ENCODE measurements around the gene GALNT10. TPM values are rescaled to one million over a fixed set of nuclear protein-coding genes. Genes with fewer than 3 reads are reported as not detected.

Gene GALNT10
- polyA plus RNA-seq, 1 of the 3 experiments (the other 2 are of a cell fraction) = 56.3 TPM

DNA sequence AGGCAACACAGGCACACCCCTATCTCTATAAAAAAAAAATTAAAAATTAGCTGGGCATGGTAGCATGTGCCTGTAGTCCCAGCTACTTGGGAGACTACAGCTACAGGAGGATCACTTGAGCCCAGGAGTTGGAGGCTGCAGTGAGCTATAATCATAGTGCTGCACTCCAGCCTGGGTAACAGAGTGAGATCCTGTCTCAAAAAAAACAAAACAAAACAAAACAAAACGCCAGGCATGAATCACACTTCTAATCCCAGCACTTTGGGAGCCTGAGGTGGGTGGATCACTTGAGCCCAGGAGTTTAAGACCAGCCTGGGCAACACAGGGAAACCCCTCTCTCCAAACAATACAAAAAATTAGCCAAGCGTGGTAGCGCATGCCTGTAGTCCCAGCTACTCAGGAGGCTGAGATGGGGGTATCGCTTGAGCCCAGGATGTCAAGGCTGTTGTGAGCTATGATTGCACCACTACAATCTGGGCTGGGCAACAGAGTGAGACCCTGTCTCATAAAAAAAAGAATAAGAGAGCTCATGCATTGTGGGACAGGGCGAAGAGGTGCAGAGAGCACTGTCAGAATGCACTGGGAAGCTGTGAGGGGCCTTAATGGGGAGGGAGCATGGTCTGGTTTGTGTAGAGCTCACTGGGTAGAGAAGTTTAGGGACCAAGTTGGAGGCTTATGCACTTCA is 246.9 kb downstream of the GALNT10 start:
- WGBS (ENCODE audit: low lambda C conversion rate) = 94% methylated on average over 5 of the region's 5 CpGs
- no peaks in the 10 kb centered on the region for H4K20me1 ChIP-seq (ENCODE audit: insufficient read depth)
- no peaks in the 10 kb centered on the region for H3K9me3 ChIP-seq
- H3K36me3 ChIP-seq (replicated peaks in 1 of 2; ENCODE audit: control insufficient read depth in 1 of 2, insufficient read depth in 2 of 2, low read length in 1 of 2) = peaks cover 42 to 47% of the 10 kb centered on the region in 2 experiments
- no peak overlapping the region for H2AFZ ChIP-seq (ENCODE audit: low read depth)
- TF ChIP-seq YY1 (IDR thresholded peaks at IDR 0.05; ENCODE audit: low read depth) (no peak), CHD2 (IDR thresholded peaks at IDR 0.05; ENCODE audit: low read length, partially characterized antibody) (no peak), TEAD4 (IDR thresholded peaks at IDR 0.05; ENCODE audit: borderline replicate concordance, insufficient read depth) (no peak), EP300 (IDR thresholded peaks at IDR 0.05; ENCODE audit: borderline replicate concordance in 1 of 2, low read depth in 1 of 2, low read length in 1 of 2) (no peak)
- TF ChIP-seq, protein P1, sequence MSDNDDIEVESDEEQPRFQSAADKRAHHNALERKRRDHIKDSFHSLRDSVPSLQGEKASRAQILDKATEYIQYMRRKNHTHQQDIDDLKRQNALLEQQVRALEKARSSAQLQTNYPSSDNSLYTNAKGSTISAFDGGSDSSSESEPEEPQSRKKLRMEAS (IDR thresholded peaks at IDR 0.05; ENCODE audit: low read depth) = no peak
- TF ChIP-seq, protein P2, sequence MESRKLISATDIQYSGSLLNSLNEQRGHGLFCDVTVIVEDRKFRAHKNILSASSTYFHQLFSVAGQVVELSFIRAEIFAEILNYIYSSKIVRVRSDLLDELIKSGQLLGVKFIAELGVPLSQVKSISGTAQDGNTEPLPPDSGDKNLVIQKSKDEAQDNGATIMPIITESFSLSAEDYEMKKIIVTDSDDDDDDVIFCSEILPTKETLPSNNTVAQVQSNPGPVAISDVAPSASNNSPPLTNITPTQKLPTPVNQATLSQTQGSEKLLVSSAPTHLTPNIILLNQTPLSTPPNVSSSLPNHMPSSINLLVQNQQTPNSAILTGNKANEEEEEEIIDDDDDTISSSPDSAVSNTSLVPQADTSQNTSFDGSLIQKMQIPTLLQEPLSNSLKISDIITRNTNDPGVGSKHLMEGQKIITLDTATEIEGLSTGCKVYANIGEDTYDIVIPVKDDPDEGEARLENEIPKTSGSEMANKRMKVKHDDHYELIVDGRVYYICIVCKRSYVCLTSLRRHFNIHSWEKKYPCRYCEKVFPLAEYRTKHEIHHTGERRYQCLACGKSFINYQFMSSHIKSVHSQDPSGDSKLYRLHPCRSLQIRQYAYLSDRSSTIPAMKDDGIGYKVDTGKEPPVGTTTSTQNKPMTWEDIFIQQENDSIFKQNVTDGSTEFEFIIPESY (IDR thresholded peaks at IDR 0.05; ENCODE audit: borderline replicate concordance, low read depth) = no peak
- no peak overlapping the region for H3K4me3 ChIP-seq (ENCODE audit: low read depth in 2 of 2, low read length in 1 of 2)
- ChIA-PET POLR2A (no interaction called here), CTCF (no interaction called here)
- H3F3A ChIP-seq (replicated peaks; ENCODE audit: insufficient read depth) = peaks cover 11% of the 10 kb centered on the region
- H3K9me2 ChIP-seq = no peaks in the 10 kb centered on the region
- no peaks in the 10 kb centered on the region for H3K4me1 ChIP-seq (ENCODE audit: control insufficient read depth in 1 of 2, insufficient read depth in 2 of 2, low read depth in 1 of 2, low read length in 1 of 2)
- H3K4me2 ChIP-seq = no peak overlapping the region
- no peak overlapping the region for H3K27ac ChIP-seq (ENCODE audit: low read depth in 2 of 2, low read length in 1 of 2)
- H3K79me2 ChIP-seq (ENCODE audit: insufficient read depth) = no peaks in the 10 kb centered on the region
- no peak for DNase-seq
- H3K27me3 ChIP-seq (ENCODE audit: insufficient read depth) = no peaks in the 10 kb centered on the region
- no peak overlapping the region for H3K9ac ChIP-seq

DNA sequence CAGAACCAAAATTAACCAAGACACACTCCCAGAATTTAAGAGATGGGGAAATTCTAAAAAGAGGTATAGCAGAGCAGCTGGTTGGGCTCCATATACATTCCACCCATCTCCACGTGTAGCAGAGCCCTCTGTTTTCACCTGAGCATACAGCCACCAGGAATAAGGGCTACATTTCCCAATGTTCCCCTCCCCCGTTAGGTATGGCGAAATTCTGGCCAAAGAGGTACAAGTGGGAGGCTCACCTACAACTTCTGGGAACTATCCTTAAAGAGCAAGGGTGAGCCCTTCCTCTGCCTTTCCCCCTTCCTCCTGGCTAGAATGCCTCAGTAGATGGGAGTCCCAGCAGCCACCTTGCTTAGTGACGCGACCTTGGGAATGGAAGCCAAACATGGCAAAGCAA is 250.0 kb downstream of the GALNT10 start:
- Histone ChIP-seq H3K27me3 (ENCODE audit: insufficient read depth) (no peaks in the 10 kb centered on the region), H4K20me1 (ENCODE audit: insufficient read depth) (no peaks in the 10 kb centered on the region), H3K4me3 (ENCODE audit: low read depth in 2 of 2, low read length in 1 of 2) (no peak overlapping the region), H3K9me2 (no peaks in the 10 kb centered on the region), H3K4me1 (ENCODE audit: control insufficient read depth in 1 of 2, insufficient read depth in 2 of 2, low read depth in 1 of 2, low read length in 1 of 2) (peaks cover 0 to 4% of the 10 kb centered on the region in 2 experiments; a peak in 2 of 4 replicates), H3K36me3 (replicated peaks in 1 of 2; ENCODE audit: control insufficient read depth in 1 of 2, insufficient read depth in 2 of 2, low read length in 1 of 2) (peaks cover 33 to 49% of the 10 kb centered on the region in 2 experiments), H3K9ac (no peak overlapping the region), H3K4me2 (no peak overlapping the region), H3K79me2 (ENCODE audit: insufficient read depth) (peaks cover 18% of the 10 kb centered on the region), H3F3A (replicated peaks; ENCODE audit: insufficient read depth) (peaks cover 4% of the 10 kb centered on the region), H2AFZ (ENCODE audit: low read depth) (no peak overlapping the region), H3K9me3 (no peaks in the 10 kb centered on the region), H3K27ac (ENCODE audit: low read depth in 2 of 2, low read length in 1 of 2) (no peak overlapping the region)
- no peak for TF ChIP-seq FOXJ3 (CRISPR knock-in tag; IDR thresholded peaks at IDR 0.05)
- TF ChIP-seq, protein P2 (IDR thresholded peaks at IDR 0.05; ENCODE audit: borderline replicate concordance, low read depth) = no peak
- no peak for DNase-seq
- ChIA-PET POLR2A (no interaction called here), CTCF (interaction anchor here (1.0 to 2.5 kb wide), 2 partner anchors 18 to 36 kb away, joined by 3 to 7 read pairs; no protein-coding TSS in a partner anchor)
- WGBS (ENCODE audit: low lambda C conversion rate) = 82% methylated on average over 5 of the region's 5 CpGs
